GM18861 (cell line): ENCODE measurements around the gene TPD52L2.
"Not testable (repeated sequence)": the region's sequence is repeated elsewhere in the genome, so short reads cannot be mapped to it uniquely, and the experiment has no call there.

Source experiments
- ATAC-seq: cut with Tn5 transposase; IDR thresholded peaks from one replicate; pipeline ENCODE4 v1.9.1; 2021; ENCODE audit not compliant: unreplicated experiment

TPD52L2 gene

GRCh38 chr20:63878899-63879663, 14.0 kb downstream of the TPD52L2 start:
- ATAC-seq: no peak

GRCh38 chr20:63880901-63881300, 15.8 kb downstream of the TPD52L2 start:
- not testable (repeated sequence) for ATAC-seq

DNA sequence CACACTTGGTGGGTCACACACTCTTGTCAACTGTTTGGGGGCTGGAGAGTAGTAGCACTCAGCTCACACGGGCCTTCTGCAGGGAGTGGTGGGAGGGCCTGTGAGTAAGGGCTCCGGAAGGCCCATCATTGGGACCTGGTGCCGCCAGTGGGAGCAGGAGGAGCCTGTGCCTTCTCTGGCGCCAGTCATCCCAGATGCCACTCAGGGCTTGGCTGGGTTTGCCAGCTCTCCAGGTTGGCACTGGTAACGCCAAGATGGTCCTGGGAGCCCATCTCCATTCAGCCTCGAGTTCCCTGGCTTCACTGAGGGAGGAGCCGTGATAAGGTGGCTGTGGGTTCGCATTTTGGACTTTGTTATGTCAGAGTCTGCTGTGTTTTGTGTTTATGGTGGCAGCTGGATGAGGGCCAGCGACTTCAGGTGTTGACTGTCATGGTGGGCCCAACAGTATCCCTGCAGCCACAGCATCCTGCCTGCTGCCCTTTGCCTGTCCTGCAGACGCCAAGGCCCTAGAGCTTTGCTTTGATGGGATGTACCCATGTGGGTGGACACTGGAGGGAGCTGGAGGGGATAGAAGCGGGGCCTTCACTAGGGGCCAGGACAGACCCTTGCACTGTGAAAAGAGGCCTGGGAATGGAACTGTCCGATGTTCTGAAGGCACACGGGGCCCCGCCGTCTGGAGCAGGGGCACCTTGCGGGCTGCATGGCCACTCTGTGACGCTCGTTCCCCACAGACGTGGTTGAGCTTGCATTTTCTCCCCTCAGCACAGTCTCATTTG, 16.6 kb downstream of the TPD52L2 start:
- ATAC-seq: no peak

DNA sequence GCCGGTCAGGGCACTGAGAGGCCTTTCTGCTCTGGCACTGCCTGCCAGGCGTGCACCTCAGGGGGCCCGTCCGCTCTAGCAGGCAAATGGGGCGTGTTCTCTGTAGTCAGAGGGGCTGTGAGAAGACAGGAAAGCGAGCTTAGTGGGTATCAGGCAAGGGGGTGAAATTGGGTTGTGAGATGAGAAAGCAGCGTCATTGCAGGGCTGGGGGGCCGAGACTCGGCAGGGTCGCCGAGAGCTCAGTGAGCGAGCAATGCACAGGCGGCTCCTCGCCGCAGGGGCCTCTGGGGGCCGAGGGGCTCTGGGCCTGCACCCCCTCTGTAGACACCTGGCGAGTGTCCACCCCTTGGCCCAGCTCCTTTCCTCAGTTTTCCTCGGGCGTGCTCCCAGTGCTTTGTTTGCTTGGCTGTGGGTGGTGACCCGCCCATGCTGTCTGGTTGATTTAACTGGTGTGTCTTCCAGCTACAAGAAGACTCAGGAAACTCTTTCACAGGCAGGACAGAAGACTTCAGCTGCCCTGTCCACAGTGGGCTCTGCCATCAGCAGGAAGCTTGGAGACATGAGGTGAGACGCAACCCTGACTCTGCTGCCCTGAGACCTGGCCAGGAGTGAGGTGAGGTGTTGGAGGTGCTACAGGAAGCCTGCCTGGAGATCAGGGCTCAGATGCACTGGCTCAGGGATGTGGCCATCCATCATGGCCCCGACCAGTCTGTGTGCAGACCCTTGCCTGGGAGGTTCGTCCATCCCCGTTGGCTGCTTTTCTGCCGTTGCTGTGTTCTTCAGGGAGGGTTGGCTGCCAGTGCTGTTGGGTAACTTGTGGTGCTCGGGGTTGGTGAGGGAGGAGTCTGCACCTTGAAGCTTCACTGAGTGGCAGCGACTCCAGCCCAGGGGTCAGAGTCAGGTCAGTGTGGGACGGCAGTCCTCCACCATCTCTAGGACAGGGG, 17.5 kb downstream of the TPD52L2 start:
- ATAC-seq: no peak

DNA sequence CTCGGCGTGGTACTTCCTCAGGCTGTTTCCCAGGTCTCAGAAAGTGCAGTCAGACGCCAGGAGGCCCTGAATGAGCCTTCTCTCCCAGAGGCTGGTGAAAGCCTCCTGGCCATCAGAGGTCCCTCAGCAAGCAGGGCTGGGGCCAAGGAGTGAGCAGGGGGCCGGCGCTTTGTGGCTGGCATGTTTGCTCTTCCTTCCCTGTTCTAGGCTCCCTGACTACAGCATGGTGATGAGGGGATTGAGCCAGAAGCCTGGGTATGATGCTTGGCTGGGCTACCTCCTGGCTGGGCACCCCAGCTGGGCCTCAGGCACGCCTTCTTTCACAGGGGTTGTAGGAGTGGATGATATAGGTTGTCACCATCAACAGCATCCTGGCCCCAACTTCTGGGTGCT, 18.1 kb downstream of the TPD52L2 start:
- no peak for ATAC-seq

- no peak for ATAC-seq
These were observed 19.6 kb downstream of the TPD52L2 start for GRCh38 chr20:63884506-63885263.

GRCh38 chr20:63885264-63886053, 20.4 kb downstream of the TPD52L2 start:
- no peak for ATAC-seq

- no peak for ATAC-seq
These were observed 21.0 kb downstream of the TPD52L2 start for GRCh38 chr20:63886054-63886419.

DNA sequence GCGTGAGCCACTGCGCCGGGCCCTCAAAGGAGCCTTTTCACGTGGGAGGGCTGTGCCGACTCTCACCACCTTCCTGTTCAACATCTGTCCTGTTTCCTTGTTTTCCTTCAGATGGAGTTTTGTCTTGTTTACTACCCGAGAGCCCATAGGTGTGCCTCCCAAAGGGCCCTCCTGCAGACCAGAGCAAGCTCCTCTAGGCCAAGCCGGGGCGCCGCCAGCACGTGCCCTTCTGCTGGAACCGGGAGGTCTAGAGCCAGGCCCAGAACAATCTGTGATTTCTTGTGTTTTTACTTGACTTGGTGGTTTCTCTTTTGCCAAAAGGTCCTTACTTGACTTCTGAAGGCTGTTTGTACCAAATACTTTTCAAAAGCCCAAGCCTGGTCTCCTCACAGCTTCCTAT, 21.9 kb downstream of the TPD52L2 start:
- no peak for ATAC-seq

- ATAC-seq: no peak
These were observed 24.5 kb downstream of the TPD52L2 start for GRCh38 chr20:63889241-63890200.

- no peak for ATAC-seq
These were observed 25.1 kb downstream of the TPD52L2 start for GRCh38 chr20:63890201-63890576.

DNA sequence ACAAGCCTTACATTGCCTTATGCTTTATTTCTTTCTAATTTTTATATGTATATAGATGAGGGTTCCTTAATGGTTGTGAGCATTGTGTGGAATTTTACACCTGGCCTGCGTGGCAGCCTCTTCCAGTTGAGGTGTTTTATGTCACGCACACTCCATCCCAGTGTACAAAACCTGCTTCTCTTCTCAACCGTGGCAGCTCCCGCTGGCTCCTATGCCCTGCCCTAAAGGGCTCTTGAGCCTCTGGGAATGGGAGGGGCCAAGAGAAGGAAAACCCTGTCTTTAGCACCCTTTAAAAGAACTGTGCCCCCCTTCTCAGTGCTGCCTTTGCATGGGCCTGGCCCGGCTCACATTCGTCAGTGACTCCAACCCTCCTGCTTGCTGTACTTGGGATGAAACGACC, 25.5 kb downstream of the TPD52L2 start:
- no peak for ATAC-seq

DNA sequence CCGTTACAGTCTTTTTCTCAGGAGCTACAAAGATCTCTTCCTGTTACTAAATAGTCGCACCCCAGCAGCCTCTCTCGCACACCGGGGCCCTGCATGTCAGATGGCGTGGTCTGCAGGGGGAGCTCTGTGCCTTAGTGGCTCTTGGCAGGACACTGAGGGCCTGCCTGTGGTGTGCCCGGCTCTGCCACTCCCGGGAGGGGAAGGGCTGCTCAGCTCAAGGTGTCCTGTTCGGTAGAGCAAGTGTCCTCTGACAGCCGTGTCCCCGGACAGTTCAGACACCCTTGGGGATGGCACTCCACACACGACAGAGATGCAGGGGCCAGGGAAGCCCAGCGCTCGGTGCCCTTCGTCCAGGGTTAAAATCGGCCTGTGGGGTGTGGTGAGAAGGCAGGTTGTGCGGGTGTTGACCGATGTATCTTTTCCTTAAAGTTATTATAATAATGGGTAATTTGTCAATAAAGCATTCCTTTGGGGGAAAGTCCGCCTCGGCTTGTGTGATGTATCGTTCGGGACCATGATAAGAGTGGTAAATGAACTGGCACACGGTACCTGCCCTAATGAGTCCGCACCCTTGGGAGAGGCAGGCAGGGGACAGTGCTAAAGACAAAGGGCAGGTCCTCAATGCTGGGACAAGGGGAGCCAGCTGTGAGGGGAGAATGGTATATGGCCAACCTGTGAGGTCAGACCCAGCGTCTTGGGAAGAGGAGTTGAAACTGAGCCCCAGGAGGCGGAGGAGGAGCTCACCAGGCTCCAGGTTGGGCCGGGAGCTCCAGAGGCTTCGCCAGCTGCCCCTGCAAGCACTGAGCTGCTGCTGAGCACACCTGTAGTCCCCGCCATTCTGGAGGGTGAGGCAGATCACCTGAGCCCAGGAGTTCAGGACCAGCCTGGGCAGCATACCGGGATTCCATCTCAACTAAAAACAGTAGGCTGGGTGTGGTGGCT, 26.3 kb downstream of the TPD52L2 start:
- ATAC-seq: no peak

DNA sequence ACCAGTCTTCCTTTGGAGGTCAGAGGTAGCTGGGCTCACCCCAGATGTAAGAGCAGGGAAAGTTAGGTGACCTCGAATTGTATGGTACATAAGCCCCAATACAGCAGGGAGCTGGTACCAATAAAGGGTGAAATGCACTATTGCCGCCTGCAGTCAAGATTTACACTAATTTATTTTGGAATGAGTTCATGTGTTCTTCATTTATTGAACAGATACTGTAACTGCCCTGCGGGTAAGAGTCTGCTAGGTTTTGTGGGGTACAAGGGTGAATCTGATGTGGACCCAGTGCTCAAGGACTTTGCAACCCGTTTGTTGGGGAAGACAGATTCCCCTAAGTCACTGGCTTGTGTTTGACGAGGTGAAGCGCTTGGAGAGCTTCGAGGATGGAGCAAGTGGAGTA, 27.3 kb downstream of the TPD52L2 start:
- ATAC-seq: no peak

DNA sequence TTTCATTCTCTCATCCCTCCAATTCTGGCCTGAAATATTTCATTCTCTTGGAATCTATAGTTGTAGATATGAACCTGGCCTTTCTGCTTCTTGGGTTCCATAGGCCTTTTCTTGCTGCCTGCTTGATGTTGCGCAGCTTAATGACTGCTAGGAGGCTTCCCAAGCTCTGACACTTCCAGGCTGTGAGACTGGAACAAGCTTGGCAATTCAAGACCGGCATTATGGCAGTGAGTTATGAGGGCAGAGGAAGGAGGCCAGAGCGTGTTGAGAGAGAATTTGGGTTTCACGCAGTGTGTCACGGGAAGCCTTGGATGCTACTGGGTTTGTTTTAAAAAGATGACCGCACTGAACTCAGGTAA, 28.9 kb downstream of the TPD52L2 start:
- ATAC-seq: no peak

GRCh38 chr20:63894358-63895201, 29.5 kb downstream of the TPD52L2 start, which contains the start of gene DNAJC5:
DNAJC5 (plus strand) TSS chr20:63895126; CDS start chr20:63928346, 33,220 bp downstream.
- peak; percentile 78 for ATAC-seq
